ENCODE data around the gene PPHLN1. TPM values are rescaled to one million over a fixed set of nuclear protein-coding genes. Genes with fewer than 3 reads are reported as not detected.

PPHLN1 gene
- total and polyA plus RNA-seq, 2 of the 8 experiments (the other 6 are each of a cell fraction or from before 2014, with no cell fraction given) = 34.3 to 71.6 TPM

DNA sequence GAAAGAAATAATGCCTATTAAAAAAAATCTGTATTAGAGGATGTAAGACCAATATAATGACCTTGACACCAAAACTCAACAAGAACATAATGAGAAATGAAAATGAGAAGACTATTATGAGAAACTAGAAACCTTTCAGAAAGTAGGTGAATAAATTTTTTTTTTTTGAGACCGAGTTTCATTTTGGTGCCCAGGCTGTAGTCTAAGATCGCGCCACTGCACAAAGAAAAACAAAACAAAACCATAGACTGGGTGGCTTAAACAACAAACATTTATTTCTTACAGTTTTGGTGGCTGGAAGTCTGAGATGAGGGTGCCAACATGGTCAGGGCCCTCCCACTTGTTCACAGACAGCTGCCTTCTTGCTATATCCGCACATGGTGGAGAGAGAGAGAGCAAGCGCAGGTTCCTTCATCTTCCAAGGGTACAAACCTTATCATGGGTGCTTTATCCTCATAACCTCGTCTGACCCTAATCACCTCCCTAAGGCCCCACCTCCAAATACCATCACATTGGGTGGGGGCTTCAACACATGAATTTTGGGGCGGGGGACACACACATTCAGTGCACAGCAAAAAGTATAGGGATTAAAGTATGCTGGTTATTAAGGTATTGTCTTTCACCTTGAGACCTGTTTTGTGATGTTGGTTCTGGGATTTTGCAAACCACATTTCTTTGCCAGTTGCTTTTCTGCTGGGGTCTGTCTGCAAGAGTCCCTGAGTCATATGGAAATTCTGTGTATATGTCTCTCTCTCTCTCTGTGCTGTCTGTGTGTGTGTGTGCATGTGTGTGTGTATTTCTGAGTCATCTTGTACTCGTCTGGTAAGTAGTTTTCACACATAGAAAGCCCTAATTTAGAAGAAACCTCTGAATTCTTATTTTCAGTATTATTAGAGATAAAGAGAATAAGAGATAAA lies 26.3 kb upstream of the PPHLN1 start:
- no peak overlapping the region for H3K9ac ChIP-seq (replicated peaks in 1 of 4; ENCODE audit: extremely low read depth in 1 of 4, low read depth in 3 of 4, low read length in 3 of 4)
- H3K4ac ChIP-seq (replicated peaks; ENCODE audit: insufficient read length, low read depth, low read length) = no peak overlapping the region
- CTCF ChIA-PET (ENCODE audit: partially characterized antibody) = interaction anchor here (0.5 to 1.4 kb wide), 5 partner anchors 10 to 1519 kb away, joined by 3 to 4 read pairs (median 3); no protein-coding TSS in a partner anchor
- H3K9me3 ChIP-seq (ENCODE audit: insufficient read depth in 2 of 2, low read depth in 1 of 2, low read length in 1 of 2) = peaks cover 6 to 8% of the 10 kb centered on the region in 2 experiments; a peak in 3 of 4 replicates
- H2AK5ac ChIP-seq (ENCODE audit: low read depth, low read length) = no peak overlapping the region
- no peak overlapping the region for H2BK12ac ChIP-seq (ENCODE audit: low read depth, low read length)
- no peak overlapping the region for H3K27ac ChIP-seq (ENCODE audit: low read depth, low read length)
- FAIRE-seq = no peak
- no peak overlapping the region for H3K18ac ChIP-seq (ENCODE audit: extremely low read depth, low read length)
- no peak overlapping the region for H3K23ac ChIP-seq (ENCODE audit: insufficient read length)
- no peaks in the 10 kb centered on the region for H3K79me1 ChIP-seq (ENCODE audit: low read depth, low read length)
- H3K4me1 ChIP-seq (replicated peaks in 1 of 4; ENCODE audit: control insufficient read depth in 3 of 4, insufficient read depth in 4 of 4, low read length in 3 of 4) = no peaks in the 10 kb centered on the region
- peaks cover 3% of the 10 kb centered on the region; the same call in 1 of the 2 replicates for H3K23me2 ChIP-seq (ENCODE audit: low read depth, low read length)
- H3K14ac ChIP-seq (ENCODE audit: insufficient read length) = no peak overlapping the region
- H2AFZ ChIP-seq (ENCODE audit: low read length) = no peak overlapping the region
- no peak overlapping the region for H2BK15ac ChIP-seq (ENCODE audit: low read length)
- WGBS, 2 experiments (ENCODE audit: extremely low coverage in 1 of 2, insufficient coverage in 1 of 2, insufficient read length in 1 of 2, insufficient replicate concordance in 2 of 2, low coverage in 1 of 2, low lambda C conversion rate in 2 of 2, missing lambda C conversion rate in 1 of 2) = 79% methylated on average over 8 of the region's 8 CpGs; no CpG with 5 or more reads in 1 of the 2 experiments
- no peak overlapping the region for H4K5ac ChIP-seq (ENCODE audit: insufficient read length, low read depth, low read length)
- no peak for DNase-seq (ENCODE audit: low read depth in 1 of 2, low spot score in 2 of 2)
- H2BK20ac ChIP-seq (ENCODE audit: low read length) = no peak overlapping the region
- H2BK5ac ChIP-seq (ENCODE audit: low read depth, low read length) = no peak overlapping the region
- no peaks in the 10 kb centered on the region for H3K79me2 ChIP-seq (ENCODE audit: control insufficient read depth in 1 of 2, insufficient read depth in 2 of 2, low read length in 2 of 2)
- H4K20me1 ChIP-seq (replicated peaks in 1 of 2; ENCODE audit: control insufficient read depth in 1 of 2, insufficient read depth in 2 of 2, low read length in 2 of 2) = no peaks in the 10 kb centered on the region
- no peaks in the 10 kb centered on the region for H3K36me3 ChIP-seq (ENCODE audit: control insufficient read depth in 2 of 4, insufficient read depth in 4 of 4, low read length in 3 of 4)
- POLR2A ChIA-PET (ENCODE audit: partially characterized antibody) = no interaction called here
- H3K27me3 ChIP-seq (replicated peaks in 1 of 4; ENCODE audit: control insufficient read depth in 3 of 4, extremely low read depth in 1 of 4, insufficient read depth in 3 of 4, low read length in 3 of 4) = no peaks in the 10 kb centered on the region
- no peak overlapping the region for H3K4me2 ChIP-seq (ENCODE audit: insufficient read depth in 1 of 2, low read depth in 2 of 2, low read length in 2 of 2)
- no peak overlapping the region for H2BK120ac ChIP-seq (replicated peaks; ENCODE audit: low read depth, low read length)
- H3K56ac ChIP-seq (replicated peaks; ENCODE audit: insufficient read length, low read depth, low read length) = no peak overlapping the region
- H3K4me3 ChIP-seq (ENCODE audit: extremely low read depth in 1 of 4, insufficient read depth in 2 of 4, low read depth in 3 of 4, low read length in 4 of 4) = no peak overlapping the region
- no peak overlapping the region for H4K91ac ChIP-seq (replicated peaks; ENCODE audit: insufficient read length, low read length)
- no peak overlapping the region for H4K8ac ChIP-seq (ENCODE audit: extremely low read depth, insufficient read depth, low read length)
- TF ChIP-seq MAFK (IDR thresholded peaks at IDR 0.05; ENCODE audit: low read depth, low read length) = no peak
- TF ChIP-seq, protein P1, sequence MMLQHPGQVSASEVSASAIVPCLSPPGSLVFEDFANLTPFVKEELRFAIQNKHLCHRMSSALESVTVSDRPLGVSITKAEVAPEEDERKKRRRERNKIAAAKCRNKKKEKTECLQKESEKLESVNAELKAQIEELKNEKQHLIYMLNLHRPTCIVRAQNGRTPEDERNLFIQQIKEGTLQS (IDR thresholded peaks at IDR 0.05; ENCODE audit: insufficient read depth, low read depth, low read length) = no peak
- TF ChIP-seq SP2 (IDR thresholded peaks at IDR 0.05; ENCODE audit: low read length) = no peak
- TF ChIP-seq BRCA1 (IDR thresholded peaks at IDR 0.05; ENCODE audit: low read depth, low read length) = no peak
- TF ChIP-seq, protein P2, sequence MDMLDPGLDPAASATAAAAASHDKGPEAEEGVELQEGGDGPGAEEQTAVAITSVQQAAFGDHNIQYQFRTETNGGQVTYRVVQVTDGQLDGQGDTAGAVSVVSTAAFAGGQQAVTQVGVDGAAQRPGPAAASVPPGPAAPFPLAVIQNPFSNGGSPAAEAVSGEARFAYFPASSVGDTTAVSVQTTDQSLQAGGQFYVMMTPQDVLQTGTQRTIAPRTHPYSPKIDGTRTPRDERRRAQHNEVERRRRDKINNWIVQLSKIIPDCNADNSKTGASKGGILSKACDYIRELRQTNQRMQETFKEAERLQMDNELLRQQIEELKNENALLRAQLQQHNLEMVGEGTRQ (IDR thresholded peaks at IDR 0.05; ENCODE audit: low read length) = no peak
- TF ChIP-seq KDM4A (IDR thresholded peaks at IDR 0.05; ENCODE audit: low read depth, low read length, severe bottlenecking) = no peak
- no peak for TF ChIP-seq SIN3A (conservative IDR thresholded peaks at IDR 0.05 in 1 of 2, IDR thresholded peaks at IDR 0.05 in 1 of 2; ENCODE audit: low read depth in 1 of 2, low read length in 2 of 2)
- no peak for TF ChIP-seq GABPA (IDR thresholded peaks at IDR 0.05; ENCODE audit: borderline replicate concordance, insufficient read depth, low read length)
- TF ChIP-seq, protein P3, sequence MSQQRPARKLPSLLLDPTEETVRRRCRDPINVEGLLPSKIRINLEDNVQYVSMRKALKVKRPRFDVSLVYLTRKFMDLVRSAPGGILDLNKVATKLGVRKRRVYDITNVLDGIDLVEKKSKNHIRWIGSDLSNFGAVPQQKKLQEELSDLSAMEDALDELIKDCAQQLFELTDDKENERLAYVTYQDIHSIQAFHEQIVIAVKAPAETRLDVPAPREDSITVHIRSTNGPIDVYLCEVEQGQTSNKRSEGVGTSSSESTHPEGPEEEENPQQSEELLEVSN (IDR thresholded peaks at IDR 0.05) = no peak

All from H1 (cell line).